Activated CD8-positive, alpha-beta T cell treated with anti-CD3 and anti-CD28 coated beads, Interleukin-2, amount 10 ng/mL, durations not matched to agents 7 days and 5 days (primary cell): ENCODE measurements around the gene ELAVL1. TPM values are rescaled to one million over a fixed set of nuclear protein-coding genes. Genes with fewer than 3 reads are reported as not detected.
"Not testable (repeated sequence)": the region's sequence is repeated elsewhere in the genome, so short reads cannot be mapped to it uniquely, and the experiment has no call there.

Experiments
- ATAC-seq: fragments of 150-1000 bp; cut with Tn5 transposase; one replicate; pipeline ENCODE4 v1.10.0; 2021; ENCODE audit warnings: moderate library complexity
- CTCF ChIA-PET: fragments of 350-600 bp; sonication (Branson Sonifier 250); formaldehyde crosslinking; loops from one replicate; lab custom pipeline; 2021; ENCODE audit warnings: antibody characterized with exemption; lab: Charles Lee
- POLR2A ChIA-PET: fragments of 350-600 bp; sonication (Branson Sonifier 250); formaldehyde crosslinking; loops from one replicate; lab custom pipeline; 2021; ENCODE audit warnings: antibody characterized with exemption; lab: Charles Lee
- DNase-seq: peaks from one replicate; pipeline ENCODE4 v3.0.0-alpha.2; 2020
- H3K27ac Mint-ChIP-seq: one replicate; pipeline ENCODE4 v1.8.0; 2021; ENCODE audit warnings: mild to moderate bottlenecking, mixed read lengths
- H3K27me3 Mint-ChIP-seq: one replicate; pipeline ENCODE4 v1.8.0; 2021; ENCODE audit warnings: low read depth, mixed read lengths
- H3K36me3 Mint-ChIP-seq: one replicate; pipeline ENCODE4 v1.8.0; 2021; ENCODE audit warnings: low read depth, mixed read lengths
- H3K4me1 Mint-ChIP-seq: one replicate; pipeline ENCODE4 v1.8.0; 2021; ENCODE audit warnings: low read depth, mixed read lengths
- H3K4me3 Mint-ChIP-seq: one replicate; pipeline ENCODE4 v1.8.0; 2021; ENCODE audit warnings: mild to moderate bottlenecking, mixed read lengths
- H3K9me3 Mint-ChIP-seq: one replicate; pipeline ENCODE4 v1.8.0; 2022; ENCODE audit warnings: mixed read lengths; ENCODE audit not compliant: insufficient read depth
- total RNA-seq, 2 experiments: library from RNA; stranded (reverse); gene quantifications; one replicate each; pipeline ENCODE4 v1.2.3, GENCODE V29; 2021

ELAVL1 gene
- total RNA-seq, 2 experiments from 2014 or later = 128 to 132 TPM

DNA sequence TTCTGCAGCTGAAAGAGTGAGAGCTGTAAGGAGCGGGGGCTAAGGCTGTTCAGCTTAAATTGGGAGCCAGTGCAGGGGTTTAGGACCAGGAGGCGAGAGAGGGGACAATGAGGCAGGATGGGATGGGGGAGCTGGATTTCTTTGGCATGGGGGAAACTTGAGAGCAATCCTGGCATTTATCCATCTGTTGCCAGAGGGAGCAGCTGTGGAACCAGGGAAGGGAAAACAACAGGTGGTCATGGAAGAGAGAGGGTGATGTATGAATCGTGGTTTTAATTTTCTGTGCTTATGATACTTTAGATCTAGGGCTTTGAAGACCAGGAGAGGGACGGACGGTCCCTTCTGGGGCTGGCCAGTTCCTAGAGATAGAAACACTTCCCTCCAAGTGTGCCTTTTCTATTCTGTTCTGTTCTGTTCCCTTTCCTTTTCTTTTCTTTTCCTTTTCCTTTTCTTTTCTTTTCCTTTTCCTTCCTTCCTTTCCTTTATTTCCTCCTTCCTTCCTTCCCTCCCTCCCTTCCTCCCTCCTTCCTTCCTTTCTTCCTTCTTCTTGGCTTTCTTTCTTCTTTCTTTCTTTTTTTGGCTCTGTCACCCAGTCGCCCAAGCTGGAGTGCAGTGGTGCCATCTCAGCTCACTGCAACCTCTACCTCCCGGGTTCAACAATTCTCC lies 31.1 kb upstream of the ELAVL1 start:
- ChIA-PET CTCF (no interaction called here), POLR2A (no interaction called here)
- no peak for DNase-seq
- H3K4me1 Mint-ChIP-seq = no peaks in the 10 kb centered on the region
- ATAC-seq = no peak
- H3K4me3 Mint-ChIP-seq = no peak overlapping the region
- H3K9me3 Mint-ChIP-seq = no peaks in the 10 kb centered on the region
- peaks cover 14% of the 10 kb centered on the region for H3K27me3 Mint-ChIP-seq
- H3K36me3 Mint-ChIP-seq = no peaks in the 10 kb centered on the region
- no peak overlapping the region for H3K27ac Mint-ChIP-seq

DNA sequence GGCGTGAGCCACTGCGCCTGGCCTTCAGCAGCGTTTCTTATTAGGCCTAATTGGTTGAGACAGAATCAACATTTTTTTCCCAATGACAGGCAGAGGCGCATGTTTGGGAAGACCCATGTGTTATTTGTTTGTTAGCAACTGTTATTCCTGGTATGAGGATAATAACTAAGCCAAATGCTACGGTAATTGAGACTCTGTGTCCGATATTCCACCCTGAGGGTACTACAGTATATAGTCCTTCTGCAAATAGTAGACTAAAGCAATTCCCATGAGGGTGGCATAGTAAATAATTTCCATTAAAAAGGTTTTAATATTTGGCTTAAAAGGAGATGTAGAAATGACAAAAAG lies 28.7 kb upstream of the ELAVL1 start:
- peaks cover 14% of the 10 kb centered on the region for H3K27me3 Mint-ChIP-seq
- no peak overlapping the region for H3K27ac Mint-ChIP-seq
- H3K4me3 Mint-ChIP-seq = no peak overlapping the region
- no peaks in the 10 kb centered on the region for H3K4me1 Mint-ChIP-seq
- ChIA-PET POLR2A (no interaction called here), CTCF (no interaction called here)
- no peaks in the 10 kb centered on the region for H3K36me3 Mint-ChIP-seq
- no peaks in the 10 kb centered on the region for H3K9me3 Mint-ChIP-seq
- ATAC-seq (no peak), DNase-seq (no peak)

DNA sequence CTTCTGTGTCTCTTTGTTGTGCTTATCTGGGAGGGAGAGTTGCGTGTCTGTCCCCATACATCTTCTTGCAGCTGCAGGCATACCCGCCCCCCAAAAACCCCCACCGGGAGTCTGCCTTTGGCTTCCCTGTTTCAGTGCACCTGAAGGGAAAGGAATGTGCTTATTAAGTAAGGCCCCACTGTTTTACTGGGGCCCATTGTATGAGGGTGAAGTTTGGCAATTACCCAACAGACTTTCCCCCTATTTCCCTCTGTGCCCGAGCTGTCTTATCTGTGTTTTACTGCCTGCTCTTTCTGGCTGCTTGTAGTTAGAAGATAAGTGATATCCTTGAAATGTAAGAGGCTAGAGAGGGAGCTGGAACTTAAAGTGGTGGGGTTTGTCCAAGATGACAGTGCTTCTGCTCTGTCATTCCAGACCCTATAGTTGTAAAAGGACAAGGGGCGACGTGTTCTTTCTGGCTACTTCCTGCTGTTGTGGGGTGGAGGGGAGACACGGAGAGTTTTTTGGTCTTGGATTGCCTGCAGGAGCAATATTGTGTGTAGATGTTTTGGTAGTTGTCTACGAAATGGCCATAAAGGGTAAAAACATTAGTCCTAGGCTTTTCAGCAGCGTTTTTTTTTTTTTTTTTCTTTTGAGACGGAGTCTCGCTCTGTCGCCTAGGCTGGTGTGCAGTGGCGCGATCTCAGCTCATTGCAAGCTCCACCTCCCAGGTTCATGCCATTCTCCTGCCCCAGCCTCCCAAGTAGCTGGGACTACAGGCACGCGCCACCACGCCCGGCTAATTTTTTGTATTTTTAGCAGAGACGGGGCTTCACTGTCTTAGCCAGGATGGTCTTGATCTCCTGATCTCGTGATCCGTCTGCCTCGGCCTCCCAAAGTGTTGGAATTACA lies 28.1 kb upstream of the ELAVL1 start:
- H3K9me3 Mint-ChIP-seq, H3K36me3 Mint-ChIP-seq, POLR2A ChIA-PET, DNase-seq, ATAC-seq, CTCF ChIA-PET, H3K27ac Mint-ChIP-seq, H3K4me1 Mint-ChIP-seq, H3K4me3 Mint-ChIP-seq: not testable (repeated sequence)
- peaks cover 12% of the 10 kb centered on the region for H3K27me3 Mint-ChIP-seq

GRCh38 chr19:8030960-8031359 lies 25.5 kb upstream of the ELAVL1 start:
- H3K4me3 Mint-ChIP-seq = no peak overlapping the region
- H3K36me3 Mint-ChIP-seq = no peaks in the 10 kb centered on the region
- CTCF ChIA-PET = interaction anchor here (1.9 kb wide), 1 partner anchor 29 kb away, joined by 6 read pairs; no protein-coding TSS in a partner anchor

DNA sequence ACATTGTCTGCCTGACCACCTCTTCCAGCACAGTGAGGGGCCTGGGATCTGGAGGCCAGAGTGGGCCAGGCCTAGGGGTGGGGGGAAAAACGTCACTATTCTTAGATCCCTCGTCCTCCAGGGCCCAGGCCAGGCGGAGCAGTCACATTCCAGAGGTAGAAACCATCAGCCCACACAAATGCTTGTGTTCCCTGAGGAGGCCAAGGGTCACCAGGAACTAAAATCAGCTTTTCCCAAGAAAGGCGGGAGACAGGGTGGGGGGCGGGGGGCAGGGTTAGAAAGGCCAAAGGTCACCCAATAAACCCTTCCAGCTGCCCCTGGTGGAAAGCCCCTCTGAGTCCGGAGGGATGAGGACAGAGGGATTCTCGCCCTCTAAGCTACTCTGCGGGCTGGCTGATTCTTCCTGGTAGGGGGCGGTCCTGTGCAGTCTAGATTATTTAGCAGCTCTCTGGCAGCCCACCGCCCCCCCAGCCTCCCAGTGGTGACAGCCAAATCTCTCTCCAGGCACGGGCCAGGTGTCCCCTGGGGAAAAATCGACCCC lies 23.6 kb upstream of the ELAVL1 start:
- POLR2A ChIA-PET = no interaction called here
- Mint-ChIP-seq H3K4me3 (no peak overlapping the region), H3K9me3 (no peaks in the 10 kb centered on the region), H3K27me3 (peaks cover 5% of the 10 kb centered on the region), H3K36me3 (no peaks in the 10 kb centered on the region), H3K27ac (no peak overlapping the region), H3K4me1 (no peaks in the 10 kb centered on the region)
- ATAC-seq = no peak
- DNase-seq = no peak
- CTCF ChIA-PET = no interaction called here

More at GRCh38 chr19:8030960-8031359, 25.5 kb upstream of the ELAVL1 start:
- peaks cover 5% of the 10 kb centered on the region for H3K27me3 Mint-ChIP-seq
- POLR2A ChIA-PET = no interaction called here
- H3K4me1 Mint-ChIP-seq = no peaks in the 10 kb centered on the region
- no peak overlapping the region for H3K27ac Mint-ChIP-seq
- DNase-seq (no peak), ATAC-seq (no peak)
- no peaks in the 10 kb centered on the region for H3K9me3 Mint-ChIP-seq

GRCh38 chr19:8025316-8025715 lies 19.9 kb upstream of the ELAVL1 start:
- peaks cover 8% of the 10 kb centered on the region for H3K4me1 Mint-ChIP-seq

GRCh38 chr19:8024256-8024655 lies 18.8 kb upstream of the ELAVL1 start:
- not testable (repeated sequence) for H3K4me1 Mint-ChIP-seq, H3K27ac Mint-ChIP-seq, H3K4me3 Mint-ChIP-seq, H3K27me3 Mint-ChIP-seq, ATAC-seq, H3K36me3 Mint-ChIP-seq, H3K9me3 Mint-ChIP-seq, DNase-seq
- ChIA-PET CTCF (interaction anchor here (0.9 kb wide), 1 partner anchor 19 kb away, joined by 3 read pairs; the partner anchor contains the start of gene ELAVL1), POLR2A (interaction anchor here (0.6 kb wide), 1 partner anchor 113 kb away, joined by 3 read pairs; no protein-coding TSS in a partner anchor)

More at GRCh38 chr19:8025316-8025715, 19.9 kb upstream of the ELAVL1 start:
- no peak overlapping the region for H3K4me3 Mint-ChIP-seq
- H3K27me3 Mint-ChIP-seq = no peaks in the 10 kb centered on the region
- ChIA-PET POLR2A (no interaction called here), CTCF (no interaction called here)
- DNase-seq (no peak), ATAC-seq (no peak)
- H3K27ac Mint-ChIP-seq = no peak overlapping the region
- no peaks in the 10 kb centered on the region for H3K9me3 Mint-ChIP-seq
- no peaks in the 10 kb centered on the region for H3K36me3 Mint-ChIP-seq

- ChIA-PET POLR2A (no interaction called here), CTCF (no interaction called here)
- Mint-ChIP-seq H3K4me3 (no peak overlapping the region), H3K27me3 (no peaks in the 10 kb centered on the region), H3K9me3 (no peaks in the 10 kb centered on the region), H3K27ac (no peak overlapping the region), H3K4me1 (peaks cover 8% of the 10 kb centered on the region), H3K36me3 (no peaks in the 10 kb centered on the region)
- no peak for DNase-seq
- ATAC-seq = no peak
Observed at GRCh38 chr19:8023371-8023770, 17.9 kb upstream of the ELAVL1 start.

DNA sequence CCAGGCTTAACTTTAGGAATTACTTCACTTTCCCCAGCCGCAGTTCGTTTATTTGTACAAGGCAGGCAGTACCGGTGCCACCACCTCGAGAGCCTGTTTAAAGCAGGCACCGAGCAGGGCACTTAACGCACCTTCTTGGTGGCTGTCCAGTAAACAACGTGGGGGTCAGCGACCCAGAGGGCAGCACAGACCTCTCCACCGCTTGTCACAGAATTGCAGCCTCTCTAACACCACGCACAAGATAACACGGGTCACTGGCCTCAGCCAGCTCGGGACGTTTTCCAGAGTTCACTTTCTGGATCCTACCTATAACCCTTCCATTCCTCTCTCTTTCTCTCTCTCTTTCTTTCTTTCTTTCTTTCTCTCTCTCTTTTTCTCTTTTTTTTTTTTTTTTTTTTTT lies 16.8 kb upstream of the ELAVL1 start:
- Mint-ChIP-seq H3K36me3 (no peaks in the 10 kb centered on the region), H3K4me1 (peaks cover 16% of the 10 kb centered on the region), H3K27me3 (no peaks in the 10 kb centered on the region), H3K27ac (no peak overlapping the region), H3K9me3 (no peaks in the 10 kb centered on the region), H3K4me3 (no peak overlapping the region)
- CTCF ChIA-PET = no interaction called here
- no peak for ATAC-seq
- no peak for DNase-seq
- POLR2A ChIA-PET = no interaction called here

DNA sequence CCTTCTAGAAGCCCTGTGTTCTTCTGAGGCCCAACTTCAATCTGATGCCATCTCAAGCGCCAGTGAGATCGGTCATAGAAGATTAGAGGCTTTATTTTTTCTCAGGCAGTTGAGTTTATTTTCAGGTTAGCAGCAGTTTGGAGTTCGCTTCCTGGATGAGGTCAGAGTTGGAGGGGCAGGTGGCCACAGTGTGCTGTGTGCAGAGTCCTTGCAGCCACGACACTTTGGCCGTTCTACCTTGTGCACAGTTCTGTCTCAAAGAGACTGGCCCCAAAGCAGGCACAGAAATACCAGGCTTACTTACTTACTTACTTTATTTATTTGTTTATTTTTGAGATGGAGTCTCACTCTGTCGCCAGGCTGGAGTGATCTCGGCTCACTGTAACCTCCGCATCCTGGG lies 15.9 kb upstream of the ELAVL1 start:
- no peaks in the 10 kb centered on the region for H3K27me3 Mint-ChIP-seq
- DNase-seq = no peak
- no peaks in the 10 kb centered on the region for H3K9me3 Mint-ChIP-seq
- H3K27ac Mint-ChIP-seq = peak overlapping the region; percentile 61
- H3K36me3 Mint-ChIP-seq = no peaks in the 10 kb centered on the region
- H3K4me1 Mint-ChIP-seq = peaks cover 17% of the 10 kb centered on the region
- ChIA-PET POLR2A (no interaction called here), CTCF (no interaction called here)
- no peak for ATAC-seq
- no peak overlapping the region for H3K4me3 Mint-ChIP-seq

DNA sequence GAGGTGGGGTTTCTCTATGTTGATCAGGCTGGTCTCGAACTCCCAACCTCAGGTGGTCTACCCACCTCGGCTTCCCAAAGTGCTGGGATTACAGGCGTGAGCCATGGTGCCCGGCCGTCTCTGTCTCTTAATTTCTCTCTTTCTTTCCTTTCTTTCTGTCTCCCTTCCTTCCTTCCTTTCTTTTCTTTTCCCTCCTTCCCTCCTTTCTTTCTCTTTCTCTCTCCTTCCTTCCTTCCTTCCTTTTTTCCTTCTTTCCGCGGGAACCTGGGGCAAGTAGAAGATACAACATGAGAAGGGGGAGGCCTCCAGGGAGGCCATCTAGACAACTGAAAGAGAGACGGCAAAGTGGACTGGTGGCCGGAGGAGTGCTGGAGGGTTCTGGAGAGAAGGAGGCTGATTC lies 15.2 kb upstream of the ELAVL1 start:
- Mint-ChIP-seq H3K4me1 (peaks cover 17% of the 10 kb centered on the region), H3K27ac (no peak overlapping the region), H3K36me3 (no peaks in the 10 kb centered on the region), H3K27me3 (no peaks in the 10 kb centered on the region), H3K4me3 (no peak overlapping the region), H3K9me3 (no peaks in the 10 kb centered on the region)
- POLR2A ChIA-PET = no interaction called here
- CTCF ChIA-PET = no interaction called here
- ATAC-seq (no peak), DNase-seq (no peak)

- H3K27ac Mint-ChIP-seq = peak overlapping the region; percentile 47
- H3K36me3 Mint-ChIP-seq = no peaks in the 10 kb centered on the region
- H3K4me3 Mint-ChIP-seq = no peak overlapping the region
- H3K4me1 Mint-ChIP-seq = peaks cover 17% of the 10 kb centered on the region
- ChIA-PET CTCF (interaction anchor here (0.7 kb wide), 1 partner anchor 17 kb away, joined by 3 read pairs; no protein-coding TSS in a partner anchor), POLR2A (no interaction called here)
- H3K27me3 Mint-ChIP-seq = no peaks in the 10 kb centered on the region
- DNase-seq = peak; percentile 69
- ATAC-seq = peak; percentile 90
- H3K9me3 Mint-ChIP-seq = no peaks in the 10 kb centered on the region
Observed at GRCh38 chr19:8017808-8018207, 12.4 kb upstream of the ELAVL1 start.
